ENCODE results near the gene TBCK. TPM values are rescaled to one million over a fixed set of nuclear protein-coding genes. Genes with fewer than 3 reads are reported as not detected.
"Not testable (repeated sequence)": the region's sequence is repeated elsewhere in the genome, so short reads cannot be mapped to it uniquely, and the experiment has no call there.

Gene TBCK
- polyA plus RNA-seq, 1 donor from 2014 or later, result 22.9 TPM

- Mint-ChIP-seq H3K27ac (no peak overlapping the region), H3K36me3 (peaks cover 4% of the 10 kb centered on the region), H3K4me3 (no peak overlapping the region), H3K9me3 (no peaks in the 10 kb centered on the region), H3K27me3 (no peaks in the 10 kb centered on the region), H3K4me1 (no peaks in the 10 kb centered on the region)
These were observed 62.5 kb downstream of the TBCK start for GRCh38 chr4:106253364-106254129.

- H3K9me3 Mint-ChIP-seq, result no peaks in the 10 kb centered on the region
- no peak overlapping the region for H3K4me3 Mint-ChIP-seq
- H3K27ac Mint-ChIP-seq, result no peak overlapping the region
- H3K36me3 Mint-ChIP-seq, result peaks cover 21% of the 10 kb centered on the region
- no peaks in the 10 kb centered on the region for H3K27me3 Mint-ChIP-seq
- no peaks in the 10 kb centered on the region for H3K4me1 Mint-ChIP-seq
These were observed 68.4 kb downstream of the TBCK start for GRCh38 chr4:106247600-106247999.

GRCh38 chr4:106246441-106246840 is 69.6 kb downstream of the TBCK start:
- peaks cover 21% of the 10 kb centered on the region for H3K36me3 Mint-ChIP-seq
- no peak overlapping the region for H3K27ac Mint-ChIP-seq
- no peak overlapping the region for H3K4me3 Mint-ChIP-seq

GRCh38 chr4:106245176-106245575 is 70.8 kb downstream of the TBCK start:
- H3K4me1 Mint-ChIP-seq, result no peaks in the 10 kb centered on the region
- no peak overlapping the region for H3K27ac Mint-ChIP-seq
- no peaks in the 10 kb centered on the region for H3K9me3 Mint-ChIP-seq
- H3K36me3 Mint-ChIP-seq, result peaks cover 21% of the 10 kb centered on the region
- no peak overlapping the region for H3K4me3 Mint-ChIP-seq
- no peaks in the 10 kb centered on the region for H3K27me3 Mint-ChIP-seq

More at GRCh38 chr4:106246441-106246840, 69.6 kb downstream of the TBCK start:
- Mint-ChIP-seq H3K4me1 (no peaks in the 10 kb centered on the region), H3K9me3 (no peaks in the 10 kb centered on the region), H3K27me3 (no peaks in the 10 kb centered on the region)

- Mint-ChIP-seq H3K4me3 (no peak overlapping the region), H3K27ac (no peak overlapping the region), H3K4me1 (peaks cover 0 to 3% (median 0%) of the 10 kb centered on the region in 3 donors), H3K36me3 (peaks cover 17% of the 10 kb centered on the region), H3K9me3 (no peaks in the 10 kb centered on the region), H3K27me3 (no peaks in the 10 kb centered on the region)
These were observed 75.3 kb downstream of the TBCK start for GRCh38 chr4:106240699-106241098.

GRCh38 chr4:106238820-106239420 is 77.1 kb downstream of the TBCK start:
- Mint-ChIP-seq H3K9me3 (no peaks in the 10 kb centered on the region), H3K36me3 (peaks cover 13% of the 10 kb centered on the region), H3K4me1 (peaks cover 0 to 3% (median 0%) of the 10 kb centered on the region in 3 donors), H3K4me3 (no peak overlapping the region), H3K27me3 (no peaks in the 10 kb centered on the region), H3K27ac (no peak overlapping the region)

DNA sequence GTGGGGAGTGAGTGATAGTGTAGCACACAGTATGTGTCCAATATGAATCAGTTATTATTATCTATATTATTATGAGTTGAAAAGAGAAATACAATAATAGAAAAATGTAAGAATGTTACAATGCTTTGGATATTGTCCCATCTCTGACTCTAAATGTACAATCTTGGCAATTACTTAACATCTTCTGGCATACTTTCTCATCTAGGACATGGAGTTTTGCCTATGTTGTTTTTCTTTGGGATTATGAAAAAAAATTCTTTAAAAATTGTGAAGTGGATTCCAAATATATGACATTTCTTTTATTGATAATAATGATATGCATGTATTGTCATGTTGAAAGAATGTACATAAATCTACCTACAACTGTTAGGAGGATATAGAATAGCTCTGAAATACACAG is 84.1 kb downstream of the TBCK start:
- H3K27ac Mint-ChIP-seq, result no peak overlapping the region
- peaks cover 13% of the 10 kb centered on the region for H3K36me3 Mint-ChIP-seq

GRCh38 chr4:106222548-106222947 is 93.5 kb downstream of the TBCK start:
- no peak overlapping the region for H3K27ac Mint-ChIP-seq
- H3K9me3 Mint-ChIP-seq, result peaks cover 0 to 8% (median 0%) of the 10 kb centered on the region in 3 donors
- no peak overlapping the region for H3K4me3 Mint-ChIP-seq
- no peaks in the 10 kb centered on the region for H3K27me3 Mint-ChIP-seq
- H3K36me3 Mint-ChIP-seq, result peaks cover 16% of the 10 kb centered on the region
- no peaks in the 10 kb centered on the region for H3K4me1 Mint-ChIP-seq

More for the DNA sequence above, 84.1 kb downstream of the TBCK start:
- Mint-ChIP-seq H3K4me3 (no peak overlapping the region), H3K27me3 (no peaks in the 10 kb centered on the region), H3K4me1 (peaks cover 0 to 1% (median 0%) of the 10 kb centered on the region in 3 donors), H3K9me3 (no peaks in the 10 kb centered on the region)

DNA sequence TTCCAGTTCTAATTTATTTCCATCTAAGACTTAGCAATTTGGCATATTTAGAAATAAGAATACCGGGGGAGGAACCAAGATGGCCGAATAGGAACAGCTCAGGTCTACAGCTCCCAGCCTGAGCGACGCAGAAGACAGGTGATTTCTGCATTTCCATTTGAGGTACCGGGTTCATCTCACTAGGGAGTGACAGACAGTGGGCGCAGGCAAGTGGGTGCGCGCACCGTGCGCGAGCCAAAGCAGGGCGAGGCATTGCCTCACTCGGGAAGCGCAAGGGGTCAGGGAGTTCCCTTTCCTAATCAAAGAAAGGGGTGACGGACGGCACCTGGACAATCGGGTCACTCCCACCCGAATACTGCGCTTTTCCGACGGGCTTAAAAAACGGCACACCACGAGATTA is 102.7 kb downstream of the TBCK start:
- H3K4me1 Mint-ChIP-seq, H3K4me3 Mint-ChIP-seq, H3K27ac Mint-ChIP-seq, H3K27me3 Mint-ChIP-seq, H3K36me3 Mint-ChIP-seq, H3K9me3 Mint-ChIP-seq: not testable (repeated sequence)

- H3K4me1 Mint-ChIP-seq, result no peaks in the 10 kb centered on the region
- H3K4me3 Mint-ChIP-seq, result no peak overlapping the region
- H3K36me3 Mint-ChIP-seq, result peaks cover 14% of the 10 kb centered on the region
- no peaks in the 10 kb centered on the region for H3K27me3 Mint-ChIP-seq
- H3K27ac Mint-ChIP-seq, result no peak overlapping the region
- H3K9me3 Mint-ChIP-seq, result no peaks in the 10 kb centered on the region
These were observed 106.0 kb downstream of the TBCK start for GRCh38 chr4:106210021-106210420.

- H3K27me3 Mint-ChIP-seq, result no peaks in the 10 kb centered on the region
- no peak overlapping the region for H3K4me3 Mint-ChIP-seq
- no peaks in the 10 kb centered on the region for H3K4me1 Mint-ChIP-seq
- no peak overlapping the region for H3K27ac Mint-ChIP-seq
- no peaks in the 10 kb centered on the region for H3K9me3 Mint-ChIP-seq
- H3K36me3 Mint-ChIP-seq, result peaks cover 14% of the 10 kb centered on the region
These were observed 107.2 kb downstream of the TBCK start for GRCh38 chr4:106208481-106209460.

DNA sequence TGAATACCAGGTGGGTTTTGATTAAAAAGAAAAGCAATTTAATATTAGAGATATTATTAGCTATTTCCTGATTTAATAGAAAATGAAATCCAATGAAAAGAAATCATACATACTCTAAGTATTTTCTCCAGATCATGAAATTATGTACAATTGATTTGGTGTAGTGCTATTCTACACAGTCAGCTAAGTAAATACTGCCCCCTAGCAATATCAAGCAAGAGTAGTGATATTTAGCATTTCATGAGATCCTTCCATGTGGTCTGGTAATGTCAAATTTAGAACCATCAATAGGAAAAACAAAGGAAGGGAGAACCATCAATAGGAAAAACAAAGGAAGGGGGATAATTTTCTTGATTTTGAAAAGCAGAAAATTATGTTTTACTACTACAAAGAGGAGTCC is 114.6 kb downstream of the TBCK start:
- no peak overlapping the region for H3K27ac Mint-ChIP-seq
- no peak overlapping the region for H3K4me3 Mint-ChIP-seq
- peaks cover 0 to 2% (median 0%) of the 10 kb centered on the region in 3 donors for H3K4me1 Mint-ChIP-seq
- no peaks in the 10 kb centered on the region for H3K9me3 Mint-ChIP-seq
- H3K27me3 Mint-ChIP-seq, result no peaks in the 10 kb centered on the region
- H3K36me3 Mint-ChIP-seq, result peaks cover 5% of the 10 kb centered on the region

GRCh38 chr4:106195435-106195950 is 120.5 kb downstream of the TBCK start:
- H3K27ac Mint-ChIP-seq, result no peak overlapping the region
- peaks cover 0 to 2% (median 0%) of the 10 kb centered on the region in 3 donors for H3K4me1 Mint-ChIP-seq
- peaks cover 0 to 2% (median 0%) of the 10 kb centered on the region in 3 donors for H3K9me3 Mint-ChIP-seq
- H3K36me3 Mint-ChIP-seq, result peaks cover 5% of the 10 kb centered on the region
- H3K4me3 Mint-ChIP-seq, result no peak overlapping the region
- H3K27me3 Mint-ChIP-seq, result no peaks in the 10 kb centered on the region

DNA sequence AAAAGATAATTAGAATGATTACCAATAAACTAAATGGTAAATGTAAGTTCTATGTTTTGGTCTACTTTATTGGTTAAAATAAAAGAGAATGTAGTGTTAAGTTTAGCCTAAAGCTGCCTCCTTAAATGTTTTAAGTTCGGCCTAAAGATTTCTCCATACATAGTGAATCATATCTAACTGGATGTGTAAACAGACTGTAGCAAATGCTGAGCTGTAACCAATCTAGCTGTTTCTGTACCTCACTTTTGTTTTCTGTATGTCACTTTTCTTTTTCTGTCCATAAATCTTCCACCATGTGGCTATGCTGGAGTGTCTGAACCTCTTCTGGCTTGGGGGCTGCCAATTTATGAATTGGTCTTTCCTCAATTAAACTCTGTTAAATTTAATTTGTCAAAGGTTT is 121.2 kb downstream of the TBCK start:
- Mint-ChIP-seq H3K4me3 (no peak overlapping the region), H3K4me1 (peaks cover 0 to 2% (median 0%) of the 10 kb centered on the region in 3 donors), H3K27ac (no peak overlapping the region), H3K27me3 (no peaks in the 10 kb centered on the region), H3K36me3 (peaks cover 8% of the 10 kb centered on the region), H3K9me3 (peaks cover 0 to 2% (median 0%) of the 10 kb centered on the region in 3 donors)

- peaks cover 10% of the 10 kb centered on the region for H3K36me3 Mint-ChIP-seq
- peaks cover 0 to 2% (median 0%) of the 10 kb centered on the region in 3 donors for H3K4me1 Mint-ChIP-seq
- no peak overlapping the region for H3K4me3 Mint-ChIP-seq
- H3K27ac Mint-ChIP-seq, result no peak overlapping the region
- H3K9me3 Mint-ChIP-seq, result peaks cover 0 to 2% (median 0%) of the 10 kb centered on the region in 3 donors
- no peaks in the 10 kb centered on the region for H3K27me3 Mint-ChIP-seq
These were observed 123.9 kb downstream of the TBCK start for GRCh38 chr4:106192131-106192530.

Data from IgD-negative memory B cell (primary cell).